GM12801 (cell line): ENCODE data around the gene HLA-DRB1.

Source experiments
- CTCF ChIP-seq: IDR thresholded peaks from one replicate; pipeline ENCODE4 v1.5.1; 2011; ENCODE audit warnings: control low read depth; ENCODE audit not compliant: insufficient read length; ENCODE audit errors: extremely low read depth

HLA-DRB1 gene

GRCh38 chr6:32539839-32540238, 49.8 kb downstream of the HLA-DRB1 start:
- no peak for TF ChIP-seq CTCF

- no peak for TF ChIP-seq CTCF
Measured at GRCh38 chr6:32529697-32530430, 59.8 kb downstream of the HLA-DRB1 start, which contains the start of gene HLA-DRB5. TSS of gene HLA-DRB5 (minus strand) at chr6:32530287. CDS start at chr6:32530224, 63 bp downstream.
